ENCODE data around the gene MED13.

DNA sequence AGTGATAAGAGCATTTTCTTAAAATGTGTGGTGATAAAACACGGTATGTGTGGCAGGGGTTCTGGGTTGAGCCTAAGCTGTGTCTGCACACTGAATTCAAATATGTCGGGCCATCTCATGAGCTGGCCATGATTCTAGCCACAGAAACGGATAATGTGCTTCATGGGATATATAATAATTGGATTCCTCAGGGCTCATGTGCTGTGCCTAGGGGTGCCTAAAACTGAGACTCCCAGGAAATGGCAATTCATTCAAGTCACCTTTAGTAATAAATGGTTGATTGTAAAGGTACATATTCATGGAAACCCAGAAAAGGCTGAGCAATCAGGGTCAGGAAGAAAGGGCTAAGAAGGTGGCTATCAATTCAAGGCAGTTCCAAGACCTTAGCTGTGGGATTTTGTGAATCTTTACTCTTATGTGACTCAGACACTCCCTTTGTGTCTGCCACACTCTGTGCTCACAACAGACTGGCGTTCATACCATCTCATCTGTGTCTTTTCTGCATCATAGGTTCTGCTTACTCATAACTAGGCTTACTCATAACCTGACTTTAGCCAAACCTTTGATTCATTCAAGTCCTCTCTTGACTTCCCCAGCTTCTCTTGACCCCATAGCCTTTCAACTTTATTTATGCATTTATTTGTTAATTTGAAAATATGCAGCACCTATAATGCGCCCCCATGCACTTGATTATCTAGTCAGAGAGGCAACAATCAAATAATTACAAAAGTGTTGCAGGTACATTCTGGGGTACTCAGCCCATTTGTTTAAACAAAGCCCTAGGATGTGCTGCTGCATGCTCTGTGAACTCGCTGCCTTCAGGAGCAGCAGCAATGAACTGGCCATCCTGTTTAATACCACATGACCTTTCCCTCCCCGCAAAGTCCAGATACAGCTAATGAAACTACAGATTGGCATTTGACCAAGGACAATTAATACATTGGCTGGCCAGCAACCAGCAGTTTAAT, 28.4 kb upstream of the MED13 start:
- TF ChIP-seq LEF1 (IDR thresholded peaks at IDR 0.05; ENCODE audit: borderline replicate concordance) (no peak), FOXA1 (IDR thresholded peaks at IDR 0.05) (no peak), ELF4 (IDR thresholded peaks at IDR 0.05) (no peak), PKNOX1 (IDR thresholded peaks at IDR 0.05) (no peak)

Data from HEK293T (cell line).